ENCODE measurements around the gene KAZN.

- TF ChIP-seq CTCF (conservative IDR thresholded peaks at IDR 0.05) (no peak), EZH2 (IDR thresholded peaks at IDR 0.05; ENCODE audit: low read depth) (no peak)
Observed at GRCh38 chr1:15029786-15030185, 431.3 kb downstream of the KAZN start.
